HepG2 (cell line): Measurements from ENCODE around the gene CELF4. TPM values are rescaled to one million over a fixed set of nuclear protein-coding genes. Genes with fewer than 3 reads are reported as not detected.

Source experiments
- ATAC-seq: fragments of 200-7000 bp; cut with Tn5 transposase; 3 replicates; pipeline ENCODE4 v1.9.1; 2020; ENCODE audit warnings: mild to moderate bottlenecking, moderate library complexity
- BruUV-seq: library from RNA; stranded (reverse); fragments of 400-500 nt; replicated peaks from 2 replicates; lab custom pipeline; 2021; lab: Mats Ljungman, UMichigan
- CTCF ChIA-PET: fragments of 300-600 bp; formaldehyde crosslinking; extraction: SDS; loops from one replicate; lab custom pipeline; 2021; ENCODE audit warnings: low total read pairs, inconsistent platforms, low intra/inter-chr PET ratio; lab: Yijun Ruan, JAX
- POLR2A ChIA-PET: fragments of 350-600 bp; sonication (Branson Sonifier 250); formaldehyde crosslinking; loops from one replicate; lab custom pipeline; 2020; ENCODE audit warnings: antibody characterized with exemption, inconsistent platforms; lab: Yijun Ruan, JAX
- DNase-seq: peaks from one replicate; pipeline ENCODE4 v3.0.0-alpha.2; 2015; ENCODE audit warnings: low spot score
- FAIRE-seq: peaks from 3 replicates; lab custom pipeline; 2011; peaks lifted over from hg19 to GRCh38; lab: Jason Lieb, UNC
- H2AFZ ChIP-seq: one replicate; pipeline ENCODE4 v1.6.1; 2011; ENCODE audit warnings: low read length, inconsistent platforms
- H3K27ac ChIP-seq: fragments of 300-600 bp; 3 replicates; pipeline ENCODE4 v1.8.0; 2011; ENCODE audit warnings: mixed run types, mild to moderate bottlenecking, mixed read lengths, low read length, inconsistent platforms; ENCODE audit not compliant: insufficient read depth; ENCODE audit errors: extremely low read length
- H3K27me3 ChIP-seq, 2 experiments: fragments of 200-600 bp in 1 of 2; 2 replicates in 1 of 2; 3 replicates in 1 of 2; pipeline versions ENCODE4 v1.6.0 to v1.8.0; 2011; ENCODE audit warnings: low read length in 2 of 2, mild to moderate bottlenecking in 2 of 2, moderate library complexity in 2 of 2, inconsistent platforms in 1 of 2; ENCODE audit not compliant: insufficient read depth in 2 of 2, control insufficient read depth in 1 of 2
- H3K36me3 ChIP-seq, 2 experiments: fragments of 200-600 bp in 1 of 2; replicated peaks in 1 of 2; 2 replicates in 1 of 2; 3 replicates in 1 of 2; pipeline versions ENCODE4 v1.5.1 to v1.8.0; 2011; ENCODE audit warnings: low read length in 2 of 2, inconsistent platforms in 1 of 2; ENCODE audit not compliant: insufficient read depth in 2 of 2, control insufficient read depth in 1 of 2
- H3K4me1 ChIP-seq: 2 replicates; pipeline ENCODE4 v1.5.1; 2012; ENCODE audit warnings: low read length, inconsistent platforms; ENCODE audit not compliant: insufficient read depth
- H3K4me2 ChIP-seq: 2 replicates; pipeline ENCODE4 v1.6.0; 2011; ENCODE audit warnings: low read depth, low read length, inconsistent platforms
- H3K4me3 ChIP-seq, 3 experiments: fragments of 200-600 bp in 1 of 3; sonication (generic), shearing (Covaris generic) in 1 of 3; replicated peaks in 1 of 3; 2 replicates each; pipeline ENCODE4 v1.5.1; 2011 to 2016; ENCODE audit warnings: low read length in 3 of 3, inconsistent platforms in 2 of 3, low read depth in 2 of 3, mild to moderate bottlenecking in 2 of 3, control low read depth in 1 of 3, mixed read lengths in 1 of 3; ENCODE audit not compliant: insufficient read depth in 1 of 3
- H3K79me2 ChIP-seq: one replicate; pipeline ENCODE4 v1.6.1; 2011; ENCODE audit warnings: low read length, inconsistent platforms; ENCODE audit not compliant: insufficient read depth
- H3K9ac ChIP-seq: 2 replicates; pipeline ENCODE4 v1.6.0; 2011; ENCODE audit warnings: mild to moderate bottlenecking, low read depth, low read length, inconsistent platforms; ENCODE audit not compliant: insufficient read depth
- H3K9me3 ChIP-seq: 2 replicates; pipeline ENCODE4 v1.5.1; 2012; ENCODE audit warnings: mild to moderate bottlenecking, low read length
- H4K20me1 ChIP-seq: 2 replicates; pipeline ENCODE4 v1.6.0; 2011; ENCODE audit warnings: inconsistent platforms, mild to moderate bottlenecking, low read length, moderate library complexity; ENCODE audit not compliant: insufficient read depth
- ARID2 ChIP-seq: sonication (generic); formaldehyde crosslinking; IDR thresholded peaks from 2 replicates; pipeline ENCODE4 v1.8.1; 2022; ENCODE audit warnings: mild to moderate bottlenecking, missing genetic modification reagents, borderline replicate concordance
- FOSL2 ChIP-seq: sonication (generic); formaldehyde crosslinking; IDR thresholded peaks from 2 replicates; pipeline ENCODE4 v1.4.0; 2020; ENCODE audit warnings: missing genetic modification reagents
- HNRNPLL ChIP-seq: fragments of 200-400 bp; formaldehyde crosslinking; IDR thresholded peaks from 2 replicates; pipeline ENCODE4 v1.6.1; 2017; ENCODE audit warnings: mild to moderate bottlenecking, low read depth, low read length; ENCODE audit not compliant: poor library complexity, severe bottlenecking
- ONECUT2 ChIP-seq: sonication (generic); formaldehyde crosslinking; IDR thresholded peaks from 2 replicates; pipeline ENCODE4 v1.4.0; 2020; ENCODE audit warnings: missing genetic modification reagents
- UBTF ChIP-seq: sonication (generic); formaldehyde crosslinking; IDR thresholded peaks from 2 replicates; pipeline ENCODE4 v1.4.0; 2020; ENCODE audit warnings: mild to moderate bottlenecking, missing genetic modification reagents
- ZBTB21 ChIP-seq: sonication (generic); formaldehyde crosslinking; IDR thresholded peaks from 2 replicates; pipeline ENCODE4 v1.4.0; 2020; ENCODE audit warnings: missing genetic modification reagents
- ZBTB25 ChIP-seq: IDR thresholded peaks from 2 replicates; pipeline ENCODE4 v1.6.1; 2018; ENCODE audit warnings: missing genetic modification reagents
- ZBTB7B ChIP-seq: sonication (generic); formaldehyde crosslinking; IDR thresholded peaks from 2 replicates; pipeline ENCODE4 v1.4.0; 2020; ENCODE audit warnings: missing genetic modification reagents
- ZFX ChIP-seq: sonication (generic); formaldehyde crosslinking; IDR thresholded peaks from 2 replicates; pipeline ENCODE4 v1.4.0; 2020; ENCODE audit warnings: mild to moderate bottlenecking, low read depth, missing genetic modification reagents, moderate library complexity
- ZMYM3 ChIP-seq: sonication (generic); formaldehyde crosslinking; IDR thresholded peaks from 2 replicates; pipeline ENCODE4 v1.5.1; 2020; ENCODE audit warnings: mild to moderate bottlenecking, missing genetic modification reagents
- ZNF253 ChIP-seq: sonication (generic); formaldehyde crosslinking; IDR thresholded peaks from 2 replicates; pipeline ENCODE4 v1.8.0; 2022; ENCODE audit warnings: mild to moderate bottlenecking, missing genetic modification reagents, borderline replicate concordance
- ZNF274 ChIP-seq: sonication (generic); formaldehyde crosslinking; IDR thresholded peaks from 2 replicates; pipeline ENCODE4 v1.5.1; 2020; ENCODE audit warnings: mild to moderate bottlenecking, missing genetic modification reagents
- ZNF547 ChIP-seq: sonication (generic); formaldehyde crosslinking; IDR thresholded peaks from 2 replicates; pipeline ENCODE4 v1.5.1; 2020; ENCODE audit warnings: mild to moderate bottlenecking, missing genetic modification reagents
- ZNF720 ChIP-seq: sonication (generic); formaldehyde crosslinking; IDR thresholded peaks from 2 replicates; pipeline ENCODE4 v1.4.0; 2020; ENCODE audit warnings: missing genetic modification reagents
- ZNF749 ChIP-seq: sonication (generic); formaldehyde crosslinking; IDR thresholded peaks from 2 replicates; pipeline ENCODE4 v1.8.0; 2022; ENCODE audit warnings: mild to moderate bottlenecking, missing genetic modification reagents, moderate library complexity, borderline replicate concordance
- ZNF761 ChIP-seq: sonication (generic); formaldehyde crosslinking; conservative IDR thresholded peaks from 2 replicates; pipeline ENCODE4 v1.4.0; 2020; ENCODE audit warnings: mild to moderate bottlenecking, missing genetic modification reagents
- WGBS: methylation state at CpG from one replicate; pipeline ENCODE4 v1.1.6; 2017; ENCODE audit warnings: low lambda C conversion rate; 5-methylcytosine and 5-hydroxymethylcytosine counted together
- in situ Hi-C: cut with HindIII; loops from 2 replicates; pipeline ENCODE4 v1.10.0; 2017; ENCODE audit warnings: low pct_unique_long_range_greater_than_20kb; ENCODE audit not compliant: extremely low pct_ligation_motif_present
- intact Hi-C: fragments of 100-400 bp; cut with micrococcal nuclease; formaldehyde crosslinking; loops from one replicate; pipeline ENCODE4 v1.10.0; 2022; ENCODE audit not compliant: unreplicated experiment
- polyA plus RNA-seq, 8 experiments: library from polyadenylated mRNA; depleted of rRNA in 3 of 8; stranded (reverse) in 7 of 8; unstranded in 1 of 8; fragments of >200 nt; fragmentation: Illumina TruSeq in 4 of 8; extraction: Trizol in 4 of 8; gene quantifications; 2 replicates each; pipeline versions ENCODE4 v1.2.1 to v1.2.3, GENCODE V29; 2011 to 2016; ENCODE audit warnings: low read depth in 4 of 8, missing spikeins in 1 of 8, mixed read lengths in 1 of 8; ENCODE audit not compliant: insufficient read depth in 1 of 8
- total RNA-seq, 5 experiments: library from RNA; depleted of rRNA; stranded (reverse); fragments of >200 nt; fragmentation: Illumina TruSeq; extraction: Trizol; gene quantifications; 2 replicates each; pipeline ENCODE4 v1.2.3, GENCODE V29; 2016; ENCODE audit warnings: low read depth in 1 of 5
- TF ChIP-seq, protein P1 (sequence below): sonication (generic); formaldehyde crosslinking; IDR thresholded peaks from 2 replicates; pipeline ENCODE4 v1.4.0; 2020; ENCODE audit warnings: missing genetic modification reagents, borderline replicate concordance

CELF4 gene
- total and polyA plus RNA-seq, 2 of the 13 experiments (the other 11 are each of a cell fraction or from before 2014, with no cell fraction given) = not detected

DNA sequence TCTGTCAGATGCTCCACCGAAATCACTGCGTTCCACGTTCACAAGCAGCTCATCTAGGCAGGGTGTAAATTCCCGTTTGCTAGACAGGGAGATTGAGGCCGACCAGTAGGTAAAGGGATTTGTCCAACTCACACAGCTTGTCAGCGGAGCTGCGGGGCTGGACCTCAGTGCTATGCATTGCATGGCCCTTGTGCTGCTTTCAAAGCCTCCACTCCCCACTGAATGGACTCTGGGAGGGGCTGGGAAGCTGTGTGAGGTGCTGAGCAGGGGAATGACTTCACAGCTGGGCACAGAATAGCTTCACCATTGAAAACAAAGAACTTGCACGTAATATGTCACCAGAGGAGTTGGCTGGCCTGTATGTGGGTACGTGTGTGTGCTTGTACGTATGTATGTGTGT lies 21.4 kb downstream of the CELF4 start:
- CTCF ChIA-PET = no interaction called here
- POLR2A ChIA-PET = no interaction called here
- H4K20me1 ChIP-seq = no peaks in the 10 kb centered on the region
- DNase-seq = no peak
- no peak for FAIRE-seq
- TF ChIP-seq ZNF547 (CRISPR knock-in tag) (no peak), ZNF253 (CRISPR knock-in tag) (no peak), ZNF720 (CRISPR knock-in tag) (no peak), FOSL2 (CRISPR knock-in tag) (no peak), ZNF761 (CRISPR knock-in tag) (no peak), ARID2 (CRISPR knock-in tag) (no peak), ONECUT2 (CRISPR knock-in tag) (no peak), ZNF274 (CRISPR knock-in tag) (no peak), ZBTB21 (CRISPR knock-in tag) (no peak), ZBTB25 (CRISPR knock-in tag) (no peak), ZNF749 (CRISPR knock-in tag) (no peak), ZMYM3 (CRISPR knock-in tag) (no peak), HNRNPLL (no peak), ZFX (CRISPR knock-in tag) (no peak), ZBTB7B (CRISPR knock-in tag) (no peak), UBTF (CRISPR knock-in tag) (no peak)
- TF ChIP-seq, protein P1, sequence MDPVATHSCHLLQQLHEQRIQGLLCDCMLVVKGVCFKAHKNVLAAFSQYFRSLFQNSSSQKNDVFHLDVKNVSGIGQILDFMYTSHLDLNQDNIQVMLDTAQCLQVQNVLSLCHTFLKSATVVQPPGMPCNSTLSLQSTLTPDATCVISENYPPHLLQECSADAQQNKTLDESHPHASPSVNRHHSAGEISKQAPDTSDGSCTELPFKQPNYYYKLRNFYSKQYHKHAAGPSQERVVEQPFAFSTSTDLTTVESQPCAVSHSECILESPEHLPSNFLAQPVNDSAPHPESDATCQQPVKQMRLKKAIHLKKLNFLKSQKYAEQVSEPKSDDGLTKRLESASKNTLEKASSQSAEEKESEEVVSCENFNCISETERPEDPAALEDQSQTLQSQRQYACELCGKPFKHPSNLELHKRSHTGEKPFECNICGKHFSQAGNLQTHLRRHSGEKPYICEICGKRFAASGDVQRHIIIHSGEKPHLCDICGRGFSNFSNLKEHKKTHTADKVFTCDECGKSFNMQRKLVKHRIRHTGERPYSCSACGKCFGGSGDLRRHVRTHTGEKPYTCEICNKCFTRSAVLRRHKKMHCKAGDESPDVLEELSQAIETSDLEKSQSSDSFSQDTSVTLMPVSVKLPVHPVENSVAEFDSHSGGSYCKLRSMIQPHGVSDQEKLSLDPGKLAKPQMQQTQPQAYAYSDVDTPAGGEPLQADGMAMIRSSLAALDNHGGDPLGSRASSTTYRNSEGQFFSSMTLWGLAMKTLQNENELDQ (CRISPR knock-in tag) = no peak
- TF ChIP-seq, all 625 proteins: peak for 0
- ATAC-seq = no peak
- WGBS = under 1% methylated on average over 10 of the region's 10 CpGs
- Histone ChIP-seq H3K36me3 (no peaks in the 10 kb centered on the region), H3K27ac (no peak overlapping the region), H3K9me3 (no peaks in the 10 kb centered on the region), H3K4me2 (no peak overlapping the region), H3K79me2 (no peaks in the 10 kb centered on the region), H3K4me3 (no peak overlapping the region), H3K27me3 (peaks cover 0 to 56% of the 10 kb centered on the region in 2 experiments; a peak in 4 of 5 replicates), H3K9ac (no peak overlapping the region), H2AFZ (no peak overlapping the region), H3K4me1 (no peaks in the 10 kb centered on the region)
- BruUV-seq = no TSS peak
- intact Hi-C loops = no loop called here
- in situ Hi-C loops = no loop called here
